Measurements from ENCODE around the gene CRYBG3.

Gene CRYBG3

GRCh38 chr3:97948351-97949109 is 126.7 kb downstream of the CRYBG3 start:
- no peak for DNase-seq (ENCODE audit: low read depth)

GRCh38 chr3:97949110-97949485 is 127.3 kb downstream of the CRYBG3 start:
- DNase-seq (ENCODE audit: low read depth) = no peak

- no peak for DNase-seq (ENCODE audit: low read depth)
These were observed 127.9 kb downstream of the CRYBG3 start for GRCh38 chr3:97949743-97950142.

DNA sequence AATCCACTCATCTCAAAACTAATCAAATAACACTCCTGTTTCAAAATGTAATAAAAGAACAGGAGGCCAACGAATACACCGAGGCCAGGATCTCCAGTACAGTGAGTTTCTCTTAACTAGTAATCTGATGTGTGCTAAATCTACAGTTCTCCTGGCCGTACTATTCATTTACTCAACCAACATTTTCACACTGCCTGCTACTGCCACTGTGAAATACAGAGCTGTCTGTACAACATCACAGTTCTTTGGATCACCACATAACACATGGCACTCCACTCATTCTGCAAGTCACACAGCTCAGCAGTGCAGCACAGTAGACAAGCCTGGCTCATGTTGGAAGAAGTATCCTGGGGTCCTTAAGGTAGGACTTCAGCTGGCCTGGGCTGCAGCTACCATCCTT is 128.5 kb downstream of the CRYBG3 start:
- no peak for DNase-seq (ENCODE audit: low read depth)

- no peak for DNase-seq (ENCODE audit: low read depth)
These were observed 130.5 kb downstream of the CRYBG3 start for GRCh38 chr3:97952280-97952679.

- DNase-seq (ENCODE audit: low read depth) = no peak
These were observed 131.1 kb downstream of the CRYBG3 start for GRCh38 chr3:97952872-97953271.

- DNase-seq (ENCODE audit: low read depth) = no peak
These were observed 132.5 kb downstream of the CRYBG3 start for GRCh38 chr3:97954228-97954827.

DNA sequence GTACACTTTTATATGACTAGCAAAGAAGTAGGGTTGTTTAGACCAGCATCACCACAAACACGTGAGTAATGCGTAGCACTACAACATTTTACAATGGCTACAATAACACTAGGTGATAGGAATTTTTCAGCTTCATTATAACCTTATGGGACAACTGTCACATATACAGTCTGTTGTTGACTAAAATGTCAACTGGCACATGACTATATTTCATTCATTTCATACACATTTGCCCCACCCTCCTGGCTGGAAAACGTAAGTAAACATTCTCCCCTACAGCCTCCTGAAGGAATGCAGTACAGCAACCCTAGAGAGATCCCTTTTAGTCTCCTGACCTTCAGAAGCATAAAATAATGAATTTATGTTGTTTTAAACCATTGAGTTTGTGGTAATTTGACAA is 134.2 kb downstream of the CRYBG3 start:
- DNase-seq (ENCODE audit: low read depth) = no peak

DNA sequence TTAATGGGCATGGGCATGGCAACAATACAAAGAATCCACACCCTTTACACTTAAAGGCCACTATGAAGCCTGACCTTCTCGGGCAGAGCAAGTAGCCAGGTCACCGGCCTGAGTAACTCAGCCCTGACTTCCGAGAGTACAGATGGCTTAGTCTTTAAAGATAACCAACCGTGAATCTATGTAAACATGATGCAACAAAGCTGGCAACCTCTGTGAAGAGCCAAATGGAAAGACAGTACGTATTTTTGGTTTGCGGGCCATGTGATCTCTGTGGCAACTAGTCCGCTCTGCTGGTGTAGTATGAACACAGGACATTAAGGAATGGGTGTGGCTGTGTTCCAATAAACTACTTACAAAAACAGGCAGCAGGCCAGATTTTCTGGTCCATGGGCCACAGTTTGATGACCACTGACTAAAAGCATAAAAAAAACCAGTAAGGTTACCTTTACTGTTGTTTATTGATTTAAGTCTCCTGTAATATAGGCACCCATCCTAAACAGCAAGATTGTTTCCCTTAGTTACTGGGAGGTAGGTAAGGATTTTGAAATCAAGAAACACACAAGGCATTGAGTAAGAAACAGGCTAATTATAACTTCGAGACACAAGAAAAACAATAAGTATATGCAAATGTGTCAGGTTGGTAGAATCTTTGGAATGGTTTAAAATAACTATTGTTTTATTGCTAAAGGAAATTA is 136.0 kb downstream of the CRYBG3 start:
- no peak for DNase-seq (ENCODE audit: low read depth)

GRCh38 chr3:97958396-97958795 is 136.6 kb downstream of the CRYBG3 start:
- DNase-seq (ENCODE audit: low read depth) = no peak

DNA sequence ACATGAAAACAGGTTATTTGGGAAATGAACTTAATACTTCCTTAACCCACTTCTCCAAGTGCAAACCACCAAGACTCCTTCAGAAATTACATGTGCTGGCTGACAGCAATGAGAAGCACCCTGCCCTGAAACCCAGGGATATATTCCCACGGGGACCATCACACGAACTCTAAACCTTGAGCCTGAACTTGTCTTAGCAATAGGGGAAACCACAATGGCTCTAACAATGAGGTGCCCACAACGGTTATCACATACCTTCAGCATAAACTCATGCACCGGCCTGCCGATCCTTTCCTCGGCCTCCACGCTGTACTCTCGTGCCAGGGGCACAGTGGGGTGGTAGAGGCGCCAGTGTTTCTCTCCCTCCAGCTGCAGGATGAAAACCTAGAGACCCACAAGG is 137.0 kb downstream of the CRYBG3 start:
- no peak for DNase-seq (ENCODE audit: low read depth)

DNA sequence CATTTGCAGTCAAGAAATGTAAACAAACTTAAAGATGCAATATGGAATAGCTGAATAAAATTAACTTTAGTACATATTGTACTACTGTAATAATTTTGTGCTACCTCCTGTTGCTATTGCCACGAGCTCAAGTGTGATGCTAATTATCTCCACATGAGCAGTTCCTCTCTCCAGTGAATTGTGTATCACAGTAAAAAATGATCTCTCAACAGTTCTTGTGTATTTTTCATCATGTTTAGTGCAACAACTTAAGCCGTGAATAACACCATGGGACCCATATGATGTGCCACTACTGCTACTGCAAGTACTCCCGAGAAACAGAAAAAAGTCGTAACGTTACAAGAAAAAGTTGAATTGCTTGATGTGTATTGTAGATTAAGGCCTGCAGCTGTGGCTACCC is 138.1 kb downstream of the CRYBG3 start:
- no peak for DNase-seq (ENCODE audit: low read depth)

DNA sequence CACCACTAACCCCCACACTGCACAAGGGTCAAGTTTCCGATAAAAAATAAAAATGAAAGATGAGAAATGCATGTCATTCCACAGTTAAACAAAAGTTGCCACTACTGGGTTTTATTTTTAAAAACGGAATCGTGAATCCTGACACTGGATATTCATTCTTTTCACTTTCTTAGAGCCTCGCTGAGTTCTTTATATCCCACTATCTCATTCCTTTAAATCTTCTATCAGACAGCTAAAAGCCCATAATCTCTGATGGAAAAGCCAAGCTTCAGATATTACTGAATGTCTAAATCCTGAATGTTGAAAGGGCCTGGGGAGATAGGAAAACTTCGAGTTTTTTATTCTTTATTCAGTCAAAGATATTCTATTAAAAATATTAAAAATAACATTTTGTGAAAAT is 138.7 kb downstream of the CRYBG3 start:
- DNase-seq (ENCODE audit: low read depth) = no peak

DNA sequence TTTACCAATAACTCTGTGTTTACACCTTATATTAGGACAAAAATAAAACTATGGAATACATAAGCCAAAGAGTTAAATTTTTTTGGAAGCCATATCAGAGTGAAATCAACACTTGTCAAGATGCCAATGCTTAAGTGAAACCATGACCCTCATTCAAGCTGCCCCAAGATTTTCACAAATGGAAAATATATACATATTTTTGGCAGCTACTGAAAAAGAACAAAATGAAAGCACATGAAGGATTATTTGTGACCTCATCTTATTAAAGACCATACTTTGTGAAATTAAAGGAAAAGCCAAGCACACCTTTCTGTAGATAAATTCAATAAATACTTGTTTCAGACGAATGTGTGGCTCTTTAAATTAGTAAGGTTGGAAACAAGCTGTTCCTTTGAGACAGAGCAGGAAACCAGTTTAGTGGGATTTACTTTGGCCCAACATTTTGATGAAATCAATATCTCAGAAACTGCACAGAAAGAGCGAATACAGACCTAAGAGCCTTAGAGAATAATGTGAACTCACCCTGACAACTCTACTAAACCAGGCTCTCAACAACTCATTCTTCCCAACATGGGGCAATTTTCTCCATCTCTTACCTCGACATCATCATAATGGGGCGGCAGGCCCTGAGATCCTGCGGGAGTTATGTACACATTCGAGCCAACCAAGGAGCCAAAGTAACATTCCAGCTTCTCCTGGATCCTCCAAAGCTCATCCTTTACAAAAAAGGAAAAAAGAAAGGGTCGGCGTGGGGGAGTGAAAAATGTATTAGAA is 139.4 kb downstream of the CRYBG3 start:
- no peak for DNase-seq (ENCODE audit: low read depth)

GRCh38 chr3:97967966-97968365 is 146.2 kb downstream of the CRYBG3 start:
- no peak for DNase-seq (ENCODE audit: low read depth)

- no peak for DNase-seq (ENCODE audit: low read depth)
These were observed 146.6 kb downstream of the CRYBG3 start for GRCh38 chr3:97968376-97968775.

- DNase-seq (ENCODE audit: low read depth) = no peak
These were observed 147.7 kb downstream of the CRYBG3 start for GRCh38 chr3:97969541-97969940.

DNA sequence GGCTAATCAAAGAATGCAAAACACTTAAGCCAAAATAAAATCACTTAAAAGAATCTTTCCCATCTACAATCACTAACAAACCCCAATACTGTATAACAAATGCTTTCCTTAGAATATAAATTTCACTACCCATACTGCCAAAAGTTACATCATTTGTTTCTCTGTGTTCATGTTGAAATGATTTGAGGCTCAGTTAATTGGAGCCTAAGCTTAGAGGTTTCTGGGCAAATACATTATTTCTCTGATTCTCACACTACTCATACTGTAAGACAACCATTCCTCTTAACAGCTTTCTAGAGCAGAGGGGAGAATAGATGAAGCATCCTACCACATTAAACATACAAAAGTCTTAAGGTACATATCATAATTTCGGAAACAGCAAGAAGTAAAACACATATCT is 148.3 kb downstream of the CRYBG3 start:
- no peak for DNase-seq (ENCODE audit: low read depth)

DNA sequence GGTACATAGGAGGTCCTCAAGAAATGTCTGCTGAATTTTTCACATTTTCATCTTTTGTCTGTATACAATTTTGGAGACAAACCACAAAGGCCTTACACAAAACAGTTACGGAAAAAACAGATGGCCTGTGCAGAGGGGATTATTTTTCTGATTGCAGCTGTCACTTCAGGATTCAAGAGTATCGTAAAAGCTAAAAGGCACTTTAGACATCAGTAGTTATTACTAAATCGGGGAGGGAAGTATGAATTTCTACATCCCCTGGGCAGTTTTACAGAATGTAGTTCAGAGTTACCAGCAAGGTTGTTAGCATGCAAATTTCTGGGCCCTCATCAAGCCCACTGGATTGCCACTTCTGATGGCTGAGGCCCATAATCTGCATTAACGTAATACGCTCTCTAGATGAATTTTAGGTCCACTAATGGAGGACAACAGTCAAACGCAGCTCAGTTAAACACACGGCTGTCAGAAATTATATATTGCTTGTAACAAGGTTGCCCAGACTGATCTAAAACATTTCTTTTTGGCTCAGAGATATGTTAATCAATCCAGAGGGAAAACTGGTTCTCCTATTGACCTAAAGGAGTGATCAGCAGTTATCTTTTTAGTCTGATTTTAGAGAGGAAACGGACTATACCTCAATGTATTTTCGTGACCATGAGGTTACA is 149.3 kb downstream of the CRYBG3 start:
- DNase-seq (ENCODE audit: low read depth) = no peak

DNA sequence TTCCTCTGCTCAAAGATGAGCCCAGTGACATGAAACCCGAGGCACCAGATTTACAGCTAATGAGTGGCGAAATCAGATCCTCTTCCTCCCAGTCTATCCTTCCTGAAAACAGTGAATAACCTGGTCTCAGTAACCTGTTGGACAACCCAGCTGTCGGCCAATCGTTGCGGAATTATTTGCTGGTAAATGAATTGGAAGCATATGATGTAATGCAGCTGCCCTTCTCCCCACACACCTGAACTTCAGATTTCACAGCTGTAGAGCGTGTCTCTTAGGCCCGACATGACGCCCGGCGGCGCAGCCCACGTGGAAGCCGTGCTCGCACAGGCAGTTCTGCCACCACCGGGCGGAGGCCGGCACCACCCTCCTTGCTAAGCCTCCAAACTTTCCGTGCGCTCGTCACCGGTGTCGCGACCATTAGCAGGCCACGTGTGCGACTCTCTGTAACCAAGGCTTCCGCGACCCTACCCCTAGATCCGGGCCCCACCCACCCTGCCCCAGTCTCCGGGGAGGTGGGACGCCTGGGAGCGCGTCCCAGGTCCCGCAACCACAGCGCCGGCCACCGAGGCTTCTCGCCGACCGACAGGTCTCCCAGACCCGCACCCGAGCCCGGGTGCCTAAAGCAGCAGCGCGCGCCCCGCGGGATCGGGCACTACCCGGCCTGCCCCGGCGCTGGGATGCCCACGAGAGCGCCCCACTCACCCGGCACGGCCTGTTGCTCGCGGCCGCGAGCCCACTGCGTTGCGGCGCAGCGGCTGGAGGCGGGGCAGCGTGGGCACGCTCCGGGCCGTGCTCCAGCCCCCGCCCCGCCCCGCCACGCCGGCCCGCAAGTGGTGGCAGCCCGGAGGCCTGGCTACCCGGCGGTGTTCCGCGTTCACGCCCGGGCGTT is 150.1 kb downstream of the CRYBG3 start, which contains the start of gene RIOX2:
Gene RIOX2, minus strand, starts transcription at position 753 of the 889 bp plus-strand sequence. CDS start 4,838 bp downstream, outside the sequence.
- DNase-seq (ENCODE audit: low read depth) = peak; percentile 68

DNA sequence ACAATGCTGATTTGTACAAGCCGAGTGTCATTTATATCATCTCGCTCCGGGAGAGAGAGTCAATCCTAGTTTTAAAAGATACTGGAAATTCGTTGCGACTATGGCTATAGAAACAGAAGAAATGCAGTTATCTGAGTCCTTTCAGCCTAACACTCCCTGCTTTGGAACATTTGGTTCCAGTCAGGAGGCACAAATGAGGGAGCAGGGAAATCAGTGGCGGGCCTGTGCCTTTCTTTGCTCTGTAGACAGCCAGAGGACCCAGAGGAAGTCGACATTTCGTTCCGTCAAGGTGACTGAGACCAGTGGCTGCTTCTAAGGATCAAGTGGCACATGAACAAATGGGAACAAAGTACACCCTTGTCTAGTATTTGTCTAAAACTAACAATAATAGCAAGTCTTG is 151.2 kb downstream of the CRYBG3 start:
- no peak for DNase-seq (ENCODE audit: low read depth)
